Measurements from ENCODE around the gene CSMD2.

DNA sequence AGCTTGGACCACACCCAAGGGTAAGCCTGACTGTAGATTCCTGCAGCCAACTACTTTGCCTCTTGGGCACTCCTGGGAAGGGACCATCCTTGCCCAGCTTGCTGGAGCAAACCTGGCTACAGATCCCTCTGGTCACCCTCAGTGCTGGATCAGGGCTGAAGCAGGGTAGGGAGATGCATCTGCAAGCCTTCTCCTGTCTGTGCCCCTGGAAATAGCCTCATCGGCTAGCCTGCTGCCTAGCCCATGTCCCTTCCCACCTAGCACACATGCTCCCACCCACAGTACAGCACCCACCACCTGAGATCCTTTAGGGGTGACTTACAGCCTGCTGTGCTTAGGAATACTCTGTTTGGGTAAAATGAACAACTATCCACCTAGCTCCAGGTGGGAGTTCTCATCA lies 478.5 kb downstream of the CSMD2 start:
- TF ChIP-seq YY1 (IDR thresholded peaks at IDR 0.05; ENCODE audit: low read depth, low read length) (no peak), SP1 (IDR thresholded peaks at IDR 0.05; ENCODE audit: low read depth, low read length) (no peak), TAF1 (IDR thresholded peaks at IDR 0.05; ENCODE audit: low read depth, low read length) (no peak), POLR2A (IDR thresholded peaks at IDR 0.05; ENCODE audit: control extremely low read depth in 1 of 2, low read depth in 2 of 2, low read length in 2 of 2) (no peak)
- TF ChIP-seq, protein P1, sequence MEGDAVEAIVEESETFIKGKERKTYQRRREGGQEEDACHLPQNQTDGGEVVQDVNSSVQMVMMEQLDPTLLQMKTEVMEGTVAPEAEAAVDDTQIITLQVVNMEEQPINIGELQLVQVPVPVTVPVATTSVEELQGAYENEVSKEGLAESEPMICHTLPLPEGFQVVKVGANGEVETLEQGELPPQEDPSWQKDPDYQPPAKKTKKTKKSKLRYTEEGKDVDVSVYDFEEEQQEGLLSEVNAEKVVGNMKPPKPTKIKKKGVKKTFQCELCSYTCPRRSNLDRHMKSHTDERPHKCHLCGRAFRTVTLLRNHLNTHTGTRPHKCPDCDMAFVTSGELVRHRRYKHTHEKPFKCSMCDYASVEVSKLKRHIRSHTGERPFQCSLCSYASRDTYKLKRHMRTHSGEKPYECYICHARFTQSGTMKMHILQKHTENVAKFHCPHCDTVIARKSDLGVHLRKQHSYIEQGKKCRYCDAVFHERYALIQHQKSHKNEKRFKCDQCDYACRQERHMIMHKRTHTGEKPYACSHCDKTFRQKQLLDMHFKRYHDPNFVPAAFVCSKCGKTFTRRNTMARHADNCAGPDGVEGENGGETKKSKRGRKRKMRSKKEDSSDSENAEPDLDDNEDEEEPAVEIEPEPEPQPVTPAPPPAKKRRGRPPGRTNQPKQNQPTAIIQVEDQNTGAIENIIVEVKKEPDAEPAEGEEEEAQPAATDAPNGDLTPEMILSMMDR (IDR thresholded peaks at IDR 0.05; ENCODE audit: control extremely low read depth in 1 of 3, insufficient read depth in 1 of 3, low read depth in 1 of 3, low read length in 3 of 3) = no peak
- TF ChIP-seq, protein P2, sequence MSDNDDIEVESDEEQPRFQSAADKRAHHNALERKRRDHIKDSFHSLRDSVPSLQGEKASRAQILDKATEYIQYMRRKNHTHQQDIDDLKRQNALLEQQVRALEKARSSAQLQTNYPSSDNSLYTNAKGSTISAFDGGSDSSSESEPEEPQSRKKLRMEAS (IDR thresholded peaks at IDR 0.05) = no peak
